Testis (tissue), 3 donors: ENCODE data around the gene ZNF555. TPM values are rescaled to one million over a fixed set of nuclear protein-coding genes. Genes with fewer than 3 reads are reported as not detected.
A peak's percentile ranks its signal among the peaks of the same experiment; 100 is the strongest.

Experiments used
- DNase-seq: peaks from one replicate; pipeline ENCODE4 v3.0.0-alpha.2; 2019
- H3K27ac ChIP-seq, 2 donors: fragments of 200-600 bp; sonication (generic); one replicate each; pipeline ENCODE4 v1.5.1; 2019
- H3K27me3 ChIP-seq: fragments of 200-600 bp; sonication (generic); one replicate; pipeline ENCODE4 v1.5.1; 2019
- H3K36me3 ChIP-seq: fragments of 200-600 bp; sonication (generic); one replicate; pipeline ENCODE4 v1.5.1; 2017; ENCODE audit warnings: low read depth; ENCODE audit errors: missing control alignments
- H3K4me1 ChIP-seq: fragments of 200-600 bp; sonication (generic); one replicate; pipeline ENCODE4 v1.5.1; 2019
- H3K4me3 ChIP-seq, 2 donors: fragments of 200-600 bp; sonication (generic); one replicate each; pipeline ENCODE4 v1.5.1; 2017 to 2019
- H3K9me3 ChIP-seq: fragments of 200-600 bp; sonication (generic); one replicate; pipeline ENCODE4 v1.5.1; 2017
- POLR2A ChIP-seq: fragments of 450-650 bp; IDR thresholded peaks from one replicate; pipeline ENCODE4 v1.6.1; 2017; ENCODE audit warnings: antibody characterized with exemption, mild to moderate bottlenecking, moderate library complexity
- WGBS, 2 donors: methylation state at CpG; one replicate each; pipeline ENCODE4 v1.1.5; 2018; 5-methylcytosine and 5-hydroxymethylcytosine counted together
- intact Hi-C: fragments of 100-400 bp; cut with DNase I; formaldehyde crosslinking; loops from one replicate; pipeline ENCODE4 v1.15.1; 2023; ENCODE audit warnings: low total_unique reads
- polyA plus RNA-seq: library from polyadenylated mRNA; stranded (reverse); fragments of 350-450 nt; fragmentation: Illumina TruSeq; extraction: RNeasy Lipid Tissue Mini Kit (QIAGEN cat#74804); gene quantifications from one replicate; pipeline ENCODE4 v1.2.3, GENCODE V29; 2014; ENCODE audit warnings: low read depth, low replicate concordance; ENCODE audit not compliant: insufficient read depth
- total RNA-seq, 2 donors: library from RNA; depleted of rRNA; stranded (reverse); fragments of >200 nt; gene quantifications; one replicate each; pipeline ENCODE4 v1.2.3, GENCODE V29; 2016
- TF ChIP-seq, protein P1 (sequence below), 3 experiments: fragments of 450-650 bp in 2 of 3; fragments of 200-600 bp in 1 of 3; sonication (generic) in 1 of 3; IDR thresholded peaks; one replicate each; pipeline ENCODE4 v1.5.1; 2016 to 2019; ENCODE audit warnings: antibody characterized with exemption in 3 of 3, mild to moderate bottlenecking in 2 of 3, moderate library complexity in 1 of 3

The ZNF555 gene
- total and polyA plus RNA-seq, 3 donors from 2014 or later = 7.1 to 8.5 (median 7.2) TPM

DNA sequence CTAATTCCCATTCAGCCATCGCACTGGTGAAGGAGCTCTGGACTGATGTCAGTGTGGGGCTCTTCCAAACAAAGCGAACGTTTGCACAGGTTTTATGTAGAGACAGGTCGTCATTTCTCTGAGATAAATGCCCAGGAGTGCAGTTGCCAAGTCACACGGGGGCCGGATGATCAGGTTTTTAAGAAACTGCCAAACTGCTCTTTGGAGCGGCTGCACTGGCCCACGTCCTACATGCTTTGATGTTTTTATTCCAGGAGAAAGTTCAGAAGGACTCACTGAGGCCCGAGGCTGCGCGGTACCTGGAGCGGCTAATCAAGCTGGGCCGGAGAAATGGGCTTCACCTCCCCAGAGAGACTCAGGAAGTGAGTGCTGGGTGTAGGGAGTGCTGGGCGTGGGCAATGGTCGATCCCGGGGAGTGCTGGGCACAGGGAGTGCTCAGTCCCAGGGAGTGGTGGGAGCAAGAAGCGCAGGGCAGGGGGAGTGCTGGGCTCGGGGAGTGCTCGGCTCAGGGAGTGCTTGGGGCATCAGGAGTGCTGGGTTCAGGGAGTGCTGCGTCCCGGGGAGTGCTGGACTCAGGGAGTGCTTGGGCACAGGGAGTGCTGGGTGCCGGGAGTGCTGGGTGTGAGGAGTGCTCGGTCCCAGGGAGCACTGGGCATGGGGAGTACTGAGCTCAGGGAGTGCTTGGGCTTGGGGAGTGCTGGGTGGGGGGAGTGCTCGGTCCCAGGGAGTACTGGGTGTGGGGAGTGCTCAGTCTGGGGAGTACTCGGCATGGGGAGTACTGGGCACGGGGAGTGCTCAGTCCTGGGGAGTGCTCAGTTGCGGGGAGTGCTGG lies 45.2 kb upstream of the ZNF555 start:
- Histone ChIP-seq H3K9me3 (no peaks in the 10 kb centered on the region), H3K27ac (no peak overlapping the region), H3K27me3 (no peaks in the 10 kb centered on the region), H3K4me1 (peaks cover 6% of the 10 kb centered on the region), H3K4me3 (no peak overlapping the region), H3K36me3 (no peaks in the 10 kb centered on the region)
- no peak for TF ChIP-seq POLR2A
- TF ChIP-seq, protein P1, sequence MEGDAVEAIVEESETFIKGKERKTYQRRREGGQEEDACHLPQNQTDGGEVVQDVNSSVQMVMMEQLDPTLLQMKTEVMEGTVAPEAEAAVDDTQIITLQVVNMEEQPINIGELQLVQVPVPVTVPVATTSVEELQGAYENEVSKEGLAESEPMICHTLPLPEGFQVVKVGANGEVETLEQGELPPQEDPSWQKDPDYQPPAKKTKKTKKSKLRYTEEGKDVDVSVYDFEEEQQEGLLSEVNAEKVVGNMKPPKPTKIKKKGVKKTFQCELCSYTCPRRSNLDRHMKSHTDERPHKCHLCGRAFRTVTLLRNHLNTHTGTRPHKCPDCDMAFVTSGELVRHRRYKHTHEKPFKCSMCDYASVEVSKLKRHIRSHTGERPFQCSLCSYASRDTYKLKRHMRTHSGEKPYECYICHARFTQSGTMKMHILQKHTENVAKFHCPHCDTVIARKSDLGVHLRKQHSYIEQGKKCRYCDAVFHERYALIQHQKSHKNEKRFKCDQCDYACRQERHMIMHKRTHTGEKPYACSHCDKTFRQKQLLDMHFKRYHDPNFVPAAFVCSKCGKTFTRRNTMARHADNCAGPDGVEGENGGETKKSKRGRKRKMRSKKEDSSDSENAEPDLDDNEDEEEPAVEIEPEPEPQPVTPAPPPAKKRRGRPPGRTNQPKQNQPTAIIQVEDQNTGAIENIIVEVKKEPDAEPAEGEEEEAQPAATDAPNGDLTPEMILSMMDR (IDR thresholded peaks at IDR 0.05) = no peak
- DNase-seq = no peak
- 91 to 95% methylated on average over 14 to 27 of the region's 27 CpGs for WGBS, 2 donors
- intact Hi-C loops = no loop called here

DNA sequence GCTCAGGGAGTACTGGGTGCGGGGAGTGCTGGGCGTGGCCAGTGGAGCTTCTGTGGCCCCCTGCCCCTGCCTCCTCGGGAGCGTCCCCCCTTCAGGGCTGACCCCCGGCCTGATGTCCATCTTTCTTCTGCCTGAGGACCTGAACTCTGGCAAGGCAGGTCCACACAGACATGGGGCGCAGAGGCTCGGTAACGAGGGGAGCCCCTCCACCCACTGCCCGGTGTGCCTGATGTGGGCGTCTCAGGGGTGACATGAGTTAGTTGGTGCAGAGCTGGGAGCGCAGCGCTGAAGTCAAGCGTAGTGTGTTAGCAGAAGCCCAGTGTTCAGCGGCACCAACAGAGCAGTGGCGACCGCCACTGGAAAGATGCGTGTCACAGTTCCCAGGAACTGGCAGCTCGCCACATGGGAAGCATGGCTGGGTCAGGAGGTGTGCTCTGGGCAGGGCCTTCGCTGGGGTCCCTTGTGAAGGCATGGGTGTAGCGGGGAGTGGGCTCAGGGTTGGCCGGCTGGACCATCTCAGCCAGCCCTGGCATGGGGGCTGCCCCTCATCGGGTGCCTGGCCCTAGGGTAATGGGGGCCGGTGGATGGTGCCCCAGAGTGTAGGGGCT lies 44.5 kb upstream of the ZNF555 start:
- no peaks in the 10 kb centered on the region for H3K36me3 ChIP-seq
- peaks cover 6% of the 10 kb centered on the region for H3K4me1 ChIP-seq
- TF ChIP-seq POLR2A = no peak
- TF ChIP-seq, protein P1 (IDR thresholded peaks at IDR 0.05) = no peak
- no peak for DNase-seq
- no peak overlapping the region for H3K4me3 ChIP-seq
- H3K27ac ChIP-seq = no peak overlapping the region
- H3K9me3 ChIP-seq = no peaks in the 10 kb centered on the region
- 93 to 96% methylated on average over 15 to 23 of the region's 23 CpGs for WGBS, 2 donors
- no peaks in the 10 kb centered on the region for H3K27me3 ChIP-seq
- intact Hi-C loops = no loop called here

DNA sequence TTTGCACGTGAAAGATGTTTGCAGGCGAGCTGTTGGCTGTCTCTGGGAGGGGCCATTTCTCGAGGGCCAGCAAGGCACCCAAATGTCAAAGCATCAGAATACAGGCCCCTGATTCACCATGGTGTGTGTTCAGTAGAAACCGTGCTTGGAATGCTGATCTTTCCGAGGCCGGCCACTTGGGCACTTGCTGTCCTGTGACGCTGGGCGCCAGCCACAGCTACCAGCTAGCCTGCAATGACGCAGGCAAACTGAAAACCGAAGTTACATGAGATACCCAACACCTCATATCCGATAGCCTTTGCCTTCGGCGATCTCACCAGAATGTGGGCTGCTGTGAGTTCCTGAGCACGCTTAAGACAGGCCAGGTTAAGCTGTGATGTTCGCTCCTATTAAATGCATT lies 44.0 kb upstream of the ZNF555 start:
- Histone ChIP-seq H3K27ac (no peak overlapping the region), H3K4me1 (peaks cover 6% of the 10 kb centered on the region), H3K36me3 (no peaks in the 10 kb centered on the region), H3K27me3 (no peaks in the 10 kb centered on the region), H3K4me3 (no peak overlapping the region), H3K9me3 (no peaks in the 10 kb centered on the region)
- DNase-seq = no peak
- TF ChIP-seq, protein P1 (IDR thresholded peaks at IDR 0.05) = no peak
- no peak for TF ChIP-seq POLR2A
- intact Hi-C loops = no loop called here
- 96 to 99% methylated on average over 12 to 15 of the region's 15 CpGs for WGBS, 2 donors

DNA sequence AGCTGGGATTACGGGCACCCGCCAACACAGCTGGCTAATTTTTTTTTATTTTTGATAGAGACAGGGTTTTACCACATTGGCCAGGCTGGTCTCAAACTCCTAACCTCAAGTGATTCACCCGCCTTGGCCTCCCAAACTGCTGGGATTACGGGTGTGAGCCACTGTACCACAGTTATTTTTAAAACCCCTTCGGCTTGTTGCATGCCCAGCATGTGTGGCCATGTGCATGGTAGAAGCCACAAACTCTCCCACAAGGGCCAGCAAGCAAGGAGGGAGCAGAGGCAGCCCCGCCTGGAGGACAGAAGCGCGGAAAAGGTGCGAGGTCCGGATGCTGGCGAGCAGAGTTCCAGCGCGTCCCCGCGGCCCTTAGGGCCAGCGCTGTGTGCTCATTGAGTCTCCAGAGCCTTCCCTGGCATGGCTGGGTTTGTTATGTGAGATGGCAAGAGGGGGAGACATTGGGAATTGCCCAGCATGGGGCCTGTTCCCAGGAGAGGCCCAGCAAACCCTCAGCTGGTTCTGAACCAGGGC lies 43.1 kb upstream of the ZNF555 start:
- Histone ChIP-seq H3K9me3 (no peaks in the 10 kb centered on the region), H3K4me1 (peaks cover 6% of the 10 kb centered on the region), H3K27ac (peak overlapping the region in 1 of 2 donors; percentile 44), H3K27me3 (no peaks in the 10 kb centered on the region), H3K36me3 (no peaks in the 10 kb centered on the region), H3K4me3 (no peak overlapping the region)
- no peak for DNase-seq
- no peak for TF ChIP-seq POLR2A
- TF ChIP-seq, protein P1 (IDR thresholded peaks at IDR 0.05) = no peak
- WGBS, 2 donors = 93 to 97% methylated on average over 15 to 16 of the region's 16 CpGs
- intact Hi-C loops = no loop called here
